GM21576 (cell line): Measurements from ENCODE around the gene ST8SIA4.

Experiments used
- ATAC-seq: cut with Tn5 transposase; IDR thresholded peaks from one replicate; pipeline ENCODE4 v1.9.1; 2021; ENCODE audit warnings: mild to moderate bottlenecking, moderate library complexity; ENCODE audit not compliant: unreplicated experiment

The ST8SIA4 gene

DNA sequence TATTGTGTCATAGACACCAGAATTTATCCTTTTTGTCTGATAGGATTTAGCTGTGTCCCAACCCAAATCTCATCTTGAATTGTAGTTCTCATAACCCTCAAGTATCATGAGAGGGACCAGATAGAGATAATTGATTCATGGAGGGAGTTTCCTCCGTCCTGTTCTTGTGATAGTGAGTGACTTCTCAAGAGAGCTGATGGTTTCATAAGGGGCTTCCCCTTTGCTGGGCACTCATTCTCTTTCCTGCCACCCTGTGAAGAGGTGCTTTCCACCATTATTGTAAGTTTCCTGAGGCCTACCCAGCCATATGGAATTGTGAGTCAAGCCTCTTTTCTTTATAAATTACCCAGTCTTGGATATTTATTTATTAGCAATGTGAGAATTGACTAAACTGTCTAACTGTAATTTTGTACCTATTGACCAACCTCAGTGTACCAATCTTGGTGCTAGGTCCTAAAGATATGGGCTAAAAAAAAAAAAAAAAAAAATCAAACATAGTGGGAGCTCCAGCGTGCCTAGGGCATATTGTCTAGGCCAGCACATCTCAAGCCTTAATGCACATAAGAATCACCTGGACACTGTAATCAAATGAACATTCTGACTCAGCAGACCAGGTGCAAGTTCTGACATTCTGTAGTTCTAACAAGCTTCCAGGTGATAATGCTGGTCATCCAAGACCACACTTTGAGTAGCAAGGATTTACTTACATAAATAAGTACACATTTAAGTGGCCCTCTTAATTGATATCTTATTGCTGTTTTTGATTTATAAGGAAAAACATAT, 30.5 kb downstream of the ST8SIA4 start:
- no peak for ATAC-seq

- no peak for ATAC-seq
Measured at GRCh38 chr5:100867039-100867562, 36.0 kb downstream of the ST8SIA4 start.

DNA sequence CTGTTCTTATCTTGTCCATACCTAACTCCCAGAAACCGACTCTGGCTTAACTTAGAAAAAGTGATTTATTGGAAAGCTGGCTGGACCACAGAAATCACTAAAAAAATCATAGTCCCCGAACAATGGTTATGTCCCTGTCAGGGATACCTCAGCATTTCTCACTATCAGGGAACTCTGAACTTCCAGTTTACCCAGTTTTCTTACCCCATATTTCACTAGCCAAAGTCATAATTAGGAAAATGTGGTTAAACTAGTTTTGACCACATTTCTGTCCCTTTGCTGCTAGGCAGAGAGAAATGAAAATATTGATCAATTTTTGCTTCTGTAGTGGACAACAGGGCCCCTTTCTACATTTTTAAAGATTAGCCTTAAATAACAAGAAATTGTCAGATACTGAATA, 38.2 kb downstream of the ST8SIA4 start:
- no peak for ATAC-seq

- no peak for ATAC-seq
Measured at GRCh38 chr5:100863739-100864138, 39.3 kb downstream of the ST8SIA4 start.

GRCh38 chr5:100861148-100861547, 41.9 kb downstream of the ST8SIA4 start:
- ATAC-seq, result no peak

GRCh38 chr5:100860407-100860806, 42.7 kb downstream of the ST8SIA4 start:
- ATAC-seq, result peak; percentile 38

DNA sequence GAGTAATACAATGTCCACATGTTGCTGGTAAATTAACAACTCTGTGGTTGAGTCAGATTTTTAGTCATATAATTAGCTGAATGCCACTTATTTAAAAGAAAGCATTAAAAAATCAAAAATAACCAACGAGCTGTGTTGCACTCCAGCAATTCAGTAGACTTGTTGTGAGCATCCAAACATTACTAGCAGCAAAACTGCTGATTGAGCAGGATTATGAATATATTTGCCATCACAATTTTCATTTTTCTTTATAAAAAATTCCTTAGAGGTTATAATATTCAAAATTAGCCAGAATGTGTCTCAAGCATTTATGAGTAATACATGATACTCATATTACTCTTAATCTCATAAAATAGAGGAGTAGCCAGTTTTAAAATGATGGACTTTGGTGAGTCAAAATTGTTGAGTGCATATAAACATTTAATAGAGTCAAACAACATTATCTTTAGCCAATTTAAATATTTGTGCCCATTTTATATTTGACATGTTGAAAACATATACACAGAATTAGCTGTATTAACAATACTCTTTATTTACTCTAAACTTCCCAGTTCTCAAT, 44.0 kb downstream of the ST8SIA4 start:
- ATAC-seq, result no peak

GRCh38 chr5:100856462-100856861, 46.6 kb downstream of the ST8SIA4 start:
- no peak for ATAC-seq

DNA sequence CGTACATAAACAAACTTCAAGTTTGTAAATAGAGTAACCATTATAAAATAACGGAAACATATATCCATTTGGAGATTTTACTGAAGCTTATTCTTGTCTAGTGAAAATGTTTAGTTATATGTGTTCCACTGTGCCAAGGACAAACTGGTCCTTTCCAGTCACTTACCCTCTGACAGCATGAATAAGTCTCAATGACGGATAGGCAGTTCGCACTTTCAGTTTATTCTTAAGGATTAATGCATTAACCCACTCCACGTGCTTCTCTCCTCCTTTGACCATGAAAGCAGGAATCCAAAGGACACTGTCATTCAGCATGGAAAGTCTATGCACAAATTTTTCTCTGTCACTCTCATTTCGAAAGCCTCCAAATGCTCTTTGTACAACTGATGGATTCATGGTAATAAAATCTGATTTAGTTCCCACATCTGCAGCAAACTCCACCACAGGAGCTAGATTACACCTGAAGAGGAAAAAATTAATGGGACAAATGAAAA, 47.1 kb downstream of the ST8SIA4 start:
- ATAC-seq, result no peak

DNA sequence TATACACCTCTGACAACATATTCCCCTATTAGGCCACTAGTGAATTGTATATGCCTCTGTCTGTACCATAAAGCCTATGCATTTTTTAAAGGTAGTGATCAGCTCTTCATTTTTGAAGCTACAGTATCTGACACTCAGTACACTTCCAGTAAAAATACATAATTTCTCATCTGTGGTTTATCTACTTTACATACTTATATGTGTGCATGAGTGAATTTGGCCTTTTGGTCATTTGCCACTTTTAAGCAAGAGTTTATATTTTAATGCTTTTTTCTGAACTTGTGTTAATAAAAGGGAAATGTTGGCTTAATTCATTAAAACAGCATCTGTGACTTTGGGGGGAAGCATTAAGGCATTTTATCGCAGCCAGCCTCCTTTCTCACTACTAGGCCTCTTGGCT, 47.8 kb downstream of the ST8SIA4 start:
- ATAC-seq, result no peak

GRCh38 chr5:100854591-100854990, 48.5 kb downstream of the ST8SIA4 start:
- ATAC-seq, result no peak

GRCh38 chr5:100853582-100853981, 49.5 kb downstream of the ST8SIA4 start:
- ATAC-seq, result no peak

GRCh38 chr5:100852988-100853449, 50.1 kb downstream of the ST8SIA4 start:
- peak; percentile 93 for ATAC-seq

- ATAC-seq, result no peak
Measured at GRCh38 chr5:100852051-100852450, 51.0 kb downstream of the ST8SIA4 start.

GRCh38 chr5:100846772-100847171, 56.3 kb downstream of the ST8SIA4 start:
- no peak for ATAC-seq

DNA sequence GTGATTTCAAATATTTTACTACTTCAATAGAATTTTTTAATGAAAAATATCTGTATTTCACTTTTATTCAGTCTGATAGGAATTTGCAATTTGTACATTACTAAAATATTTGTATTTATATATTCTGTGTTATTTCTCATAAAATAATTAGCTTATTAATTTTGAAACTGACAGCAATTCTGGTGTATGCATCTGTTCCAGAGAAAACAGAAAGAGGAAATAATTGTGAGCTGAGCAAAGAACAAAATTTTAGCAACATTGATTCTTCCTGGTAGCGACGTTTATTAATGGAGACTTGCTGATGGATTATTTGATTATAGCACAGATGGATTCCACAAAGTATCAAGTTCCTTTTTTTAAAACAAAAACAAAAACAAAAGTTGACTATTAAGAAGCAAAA, 61.0 kb downstream of the ST8SIA4 start:
- no peak for ATAC-seq

GRCh38 chr5:100841358-100842076, 61.6 kb downstream of the ST8SIA4 start:
- peak; percentile 41 for ATAC-seq

GRCh38 chr5:100840789-100841188, 62.3 kb downstream of the ST8SIA4 start:
- peak; percentile 36 for ATAC-seq

DNA sequence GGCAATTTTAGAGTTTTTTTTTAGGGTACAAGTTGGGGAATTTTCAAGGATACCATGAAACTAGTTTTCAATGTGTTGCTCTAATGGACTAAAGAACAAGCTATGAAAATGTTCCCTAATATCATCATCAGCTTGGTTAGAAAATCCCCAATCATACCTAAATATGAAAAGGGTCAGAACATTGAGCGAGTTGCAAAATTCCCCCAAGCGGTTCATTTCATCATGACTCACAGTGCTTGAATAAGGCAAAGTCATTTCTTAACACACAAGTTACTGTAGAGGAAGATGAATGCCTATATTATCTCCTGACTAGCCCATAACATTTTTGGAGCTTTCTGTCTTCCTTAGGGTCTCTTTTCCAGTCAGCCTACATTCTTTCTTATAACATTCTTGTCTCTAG, 62.7 kb downstream of the ST8SIA4 start:
- peak; percentile 59 for ATAC-seq

DNA sequence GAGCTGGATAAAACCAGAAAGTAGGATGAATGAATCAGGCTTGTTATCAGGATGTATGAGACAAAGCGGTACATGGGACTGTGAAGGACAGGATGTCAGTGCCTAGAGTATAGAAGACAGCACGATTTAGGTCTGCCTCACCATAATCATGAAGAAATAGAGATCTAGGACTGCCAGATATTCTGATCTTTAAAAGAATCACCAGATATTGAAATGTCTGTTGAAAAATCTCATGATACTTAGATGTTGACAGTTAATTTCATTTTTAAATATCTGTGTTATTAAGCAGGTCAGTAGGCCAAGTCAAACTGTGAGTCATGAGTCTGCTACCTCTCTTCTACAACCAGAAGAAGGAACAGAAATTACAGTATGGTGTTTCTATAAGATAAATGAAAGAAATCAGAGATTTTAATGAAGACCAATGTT, 65.0 kb downstream of the ST8SIA4 start:
- peak; percentile 26 for ATAC-seq

GRCh38 chr5:100834519-100834918, 68.6 kb downstream of the ST8SIA4 start:
- no peak for ATAC-seq
